Measurements from ENCODE around the gene RAET1L.

The RAET1L gene

GRCh38 chr6:149999636-150000035 is 25.7 kb downstream of the RAET1L start:
- H3K9me3 ChIP-seq (ENCODE audit: insufficient read depth, low read length, severe bottlenecking) = no peaks in the 10 kb centered on the region
- no peak overlapping the region for H3K4me2 ChIP-seq (ENCODE audit: insufficient read depth, low read length)
- no peak overlapping the region for H3K27ac ChIP-seq (ENCODE audit: low read length)
- DNase-seq = no peak
- peaks cover 5% of the 10 kb centered on the region for H3K79me2 ChIP-seq (ENCODE audit: insufficient read depth, low read length)
- H4K20me1 ChIP-seq (ENCODE audit: insufficient read depth, low read length) = peaks cover 12% of the 10 kb centered on the region
- ATAC-seq (ENCODE audit: insufficient read depth, low read depth) = no peak
- no peak for TF ChIP-seq EZH2 (IDR thresholded peaks at IDR 0.05; ENCODE audit: borderline replicate concordance, low read depth, low read length, severe bottlenecking)
- no peak for TF ChIP-seq CTCF (IDR thresholded peaks at IDR 0.05; ENCODE audit: borderline replicate concordance, extremely low read depth, low read length, poor library complexity, severe bottlenecking)
- peaks cover 6% of the 10 kb centered on the region; the same call in 1 of the 2 replicates for H3K36me3 ChIP-seq (ENCODE audit: insufficient read depth, low read length)
- H3K9ac ChIP-seq (ENCODE audit: low read depth, low read length) = no peak overlapping the region
- H3K4me1 ChIP-seq (ENCODE audit: insufficient read depth, low read length) = peaks cover 12% of the 10 kb centered on the region
- no peak overlapping the region for H3K4me3 ChIP-seq (ENCODE audit: low read depth in 1 of 2, low read length in 2 of 2)
- H2AFZ ChIP-seq (ENCODE audit: low read depth, low read length) = no peak overlapping the region
- no peaks in the 10 kb centered on the region for H3K27me3 ChIP-seq (ENCODE audit: insufficient read depth, low read length, poor library complexity)

- ATAC-seq (ENCODE audit: insufficient read depth, low read depth) (no peak), DNase-seq (no peak)
- Histone ChIP-seq H3K36me3 (ENCODE audit: insufficient read depth, low read length) (peaks cover 6% of the 10 kb centered on the region; the same call in 1 of the 2 replicates), H4K20me1 (ENCODE audit: insufficient read depth, low read length) (peaks cover 6% of the 10 kb centered on the region; the same call in 1 of the 2 replicates), H3K4me1 (ENCODE audit: insufficient read depth, low read length) (peaks cover 12% of the 10 kb centered on the region), H3K79me2 (ENCODE audit: insufficient read depth, low read length) (no peaks in the 10 kb centered on the region), H3K27me3 (ENCODE audit: insufficient read depth, low read length, poor library complexity) (peaks cover 15% of the 10 kb centered on the region), H3K27ac (ENCODE audit: low read length) (no peak overlapping the region), H3K9ac (ENCODE audit: low read depth, low read length) (no peak overlapping the region), H3K9me3 (ENCODE audit: insufficient read depth, low read length, severe bottlenecking) (no peaks in the 10 kb centered on the region), H3K4me3 (ENCODE audit: low read depth in 1 of 2, low read length in 2 of 2) (no peak overlapping the region), H2AFZ (ENCODE audit: low read depth, low read length) (no peak overlapping the region), H3K4me2 (ENCODE audit: insufficient read depth, low read length) (no peak overlapping the region)
- no peak for TF ChIP-seq CTCF (IDR thresholded peaks at IDR 0.05; ENCODE audit: borderline replicate concordance, extremely low read depth, low read length, poor library complexity, severe bottlenecking)
- no peak for TF ChIP-seq EZH2 (IDR thresholded peaks at IDR 0.05; ENCODE audit: borderline replicate concordance, low read depth, low read length, severe bottlenecking)
Observed at GRCh38 chr6:149995971-149996370, 29.4 kb downstream of the RAET1L start.

GRCh38 chr6:149995235-149995750 is 30.0 kb downstream of the RAET1L start:
- Histone ChIP-seq H3K4me2 (ENCODE audit: insufficient read depth, low read length) (no peak overlapping the region), H3K27ac (ENCODE audit: low read length) (no peak overlapping the region), H3K36me3 (ENCODE audit: insufficient read depth, low read length) (peaks cover 6% of the 10 kb centered on the region; the same call in 1 of the 2 replicates), H3K27me3 (ENCODE audit: insufficient read depth, low read length, poor library complexity) (peaks cover 22% of the 10 kb centered on the region), H3K9me3 (ENCODE audit: insufficient read depth, low read length, severe bottlenecking) (no peaks in the 10 kb centered on the region), H3K4me3 (ENCODE audit: low read depth in 1 of 2, low read length in 2 of 2) (no peak overlapping the region), H3K79me2 (ENCODE audit: insufficient read depth, low read length) (no peaks in the 10 kb centered on the region), H3K4me1 (ENCODE audit: insufficient read depth, low read length) (peaks cover 19% of the 10 kb centered on the region), H4K20me1 (ENCODE audit: insufficient read depth, low read length) (peaks cover 6% of the 10 kb centered on the region; the same call in 1 of the 2 replicates), H3K9ac (ENCODE audit: low read depth, low read length) (no peak overlapping the region), H2AFZ (ENCODE audit: low read depth, low read length) (no peak overlapping the region)
- no peak for ATAC-seq (ENCODE audit: insufficient read depth, low read depth)
- TF ChIP-seq EZH2 (IDR thresholded peaks at IDR 0.05; ENCODE audit: borderline replicate concordance, low read depth, low read length, severe bottlenecking) (no peak), CTCF (IDR thresholded peaks at IDR 0.05; ENCODE audit: borderline replicate concordance, extremely low read depth, low read length, poor library complexity, severe bottlenecking) (no peak)
- DNase-seq = no peak
